Fibroblast of mammary gland (primary cell): ENCODE results near the gene PHF2.

Experiments used
- DNase-seq: peaks from one replicate; pipeline ENCODE4 v3.0.0-alpha.2; 2010; ENCODE audit warnings: low read depth
- H3K4me3 ChIP-seq: 2 replicates; pipeline ENCODE4 v1.5.1; 2011; ENCODE audit warnings: low read depth, mild to moderate bottlenecking, low read length, moderate library complexity; ENCODE audit not compliant: control insufficient read depth
- TF ChIP-seq, protein P1 (sequence below): conservative IDR thresholded peaks from 2 replicates; pipeline ENCODE4 v1.5.1; 2011; ENCODE audit warnings: low read depth, low read length, inconsistent platforms; ENCODE audit not compliant: control insufficient read depth, insufficient read depth

The PHF2 gene

DNA sequence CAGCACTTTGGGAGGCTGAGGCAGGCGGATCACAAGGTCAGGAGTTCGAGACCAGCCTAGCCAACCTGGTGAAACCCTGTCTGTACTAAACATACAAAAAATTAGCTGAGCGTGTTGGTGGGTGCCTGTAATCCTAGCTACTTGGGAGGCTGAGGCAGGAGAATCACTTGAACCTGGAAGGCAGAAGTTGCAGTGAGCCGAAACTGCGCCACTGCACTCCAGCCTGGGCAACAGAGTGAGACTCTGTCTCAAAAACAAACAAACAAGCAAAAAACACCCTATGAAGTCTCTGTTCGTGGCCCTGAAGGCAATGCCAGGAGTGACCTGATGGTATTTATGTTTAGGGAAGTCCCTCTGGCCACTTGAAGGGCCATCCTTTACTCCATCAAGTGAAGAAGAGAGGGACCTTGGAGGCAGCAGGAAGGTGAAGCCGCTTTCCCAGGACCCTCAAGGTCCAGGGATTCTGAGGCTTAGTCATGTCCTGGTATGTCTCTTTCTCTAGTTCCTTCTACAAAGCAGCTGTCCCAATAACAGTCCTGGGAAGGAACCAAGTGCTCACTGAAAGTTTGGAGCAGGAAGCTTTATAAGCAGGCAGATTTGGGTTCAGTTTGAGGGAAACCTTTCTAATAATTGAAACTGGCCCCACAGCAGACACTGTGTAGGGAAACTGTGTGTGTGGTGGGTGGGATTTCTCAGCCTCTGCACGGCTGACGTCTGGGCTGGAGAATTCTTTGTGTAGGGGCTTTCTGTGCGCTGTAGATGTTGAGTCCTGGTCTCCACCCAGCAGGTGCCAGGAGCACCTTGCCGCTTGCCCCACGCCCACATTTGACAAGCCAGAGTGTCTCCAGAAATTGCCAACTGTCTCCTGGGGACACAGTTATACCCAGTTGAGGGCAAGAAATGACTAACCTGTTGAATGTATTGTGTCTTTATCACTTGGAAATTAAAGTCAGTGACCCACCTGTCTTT, 12.5 kb downstream of the PHF2 start:
- H3K4me3 ChIP-seq: no peak overlapping the region
- DNase-seq: peak; percentile 36
- TF ChIP-seq, protein P1, sequence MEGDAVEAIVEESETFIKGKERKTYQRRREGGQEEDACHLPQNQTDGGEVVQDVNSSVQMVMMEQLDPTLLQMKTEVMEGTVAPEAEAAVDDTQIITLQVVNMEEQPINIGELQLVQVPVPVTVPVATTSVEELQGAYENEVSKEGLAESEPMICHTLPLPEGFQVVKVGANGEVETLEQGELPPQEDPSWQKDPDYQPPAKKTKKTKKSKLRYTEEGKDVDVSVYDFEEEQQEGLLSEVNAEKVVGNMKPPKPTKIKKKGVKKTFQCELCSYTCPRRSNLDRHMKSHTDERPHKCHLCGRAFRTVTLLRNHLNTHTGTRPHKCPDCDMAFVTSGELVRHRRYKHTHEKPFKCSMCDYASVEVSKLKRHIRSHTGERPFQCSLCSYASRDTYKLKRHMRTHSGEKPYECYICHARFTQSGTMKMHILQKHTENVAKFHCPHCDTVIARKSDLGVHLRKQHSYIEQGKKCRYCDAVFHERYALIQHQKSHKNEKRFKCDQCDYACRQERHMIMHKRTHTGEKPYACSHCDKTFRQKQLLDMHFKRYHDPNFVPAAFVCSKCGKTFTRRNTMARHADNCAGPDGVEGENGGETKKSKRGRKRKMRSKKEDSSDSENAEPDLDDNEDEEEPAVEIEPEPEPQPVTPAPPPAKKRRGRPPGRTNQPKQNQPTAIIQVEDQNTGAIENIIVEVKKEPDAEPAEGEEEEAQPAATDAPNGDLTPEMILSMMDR: no peak

DNA sequence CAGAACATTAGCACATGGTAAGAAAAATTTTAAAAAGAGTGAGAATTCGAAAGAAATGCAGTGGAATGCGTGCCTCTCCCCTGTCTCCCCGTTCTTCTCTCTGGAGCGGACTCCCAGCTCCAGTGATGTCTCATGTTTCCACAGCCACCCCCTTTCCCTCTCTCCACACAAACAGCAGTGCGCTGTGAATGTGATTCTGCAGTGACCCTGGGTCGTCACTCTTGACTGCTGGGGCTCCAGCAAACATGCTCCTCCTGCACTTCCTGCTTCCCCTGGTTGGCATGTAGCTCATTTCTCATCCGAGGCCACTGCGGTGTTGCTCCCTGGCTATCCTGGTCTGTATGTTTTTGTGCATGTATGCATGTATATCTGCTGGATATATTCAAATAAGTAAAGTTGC, 13.3 kb downstream of the PHF2 start:
- TF ChIP-seq, protein P1: no peak
- no peak overlapping the region for H3K4me3 ChIP-seq
- DNase-seq: peak; percentile 44

DNA sequence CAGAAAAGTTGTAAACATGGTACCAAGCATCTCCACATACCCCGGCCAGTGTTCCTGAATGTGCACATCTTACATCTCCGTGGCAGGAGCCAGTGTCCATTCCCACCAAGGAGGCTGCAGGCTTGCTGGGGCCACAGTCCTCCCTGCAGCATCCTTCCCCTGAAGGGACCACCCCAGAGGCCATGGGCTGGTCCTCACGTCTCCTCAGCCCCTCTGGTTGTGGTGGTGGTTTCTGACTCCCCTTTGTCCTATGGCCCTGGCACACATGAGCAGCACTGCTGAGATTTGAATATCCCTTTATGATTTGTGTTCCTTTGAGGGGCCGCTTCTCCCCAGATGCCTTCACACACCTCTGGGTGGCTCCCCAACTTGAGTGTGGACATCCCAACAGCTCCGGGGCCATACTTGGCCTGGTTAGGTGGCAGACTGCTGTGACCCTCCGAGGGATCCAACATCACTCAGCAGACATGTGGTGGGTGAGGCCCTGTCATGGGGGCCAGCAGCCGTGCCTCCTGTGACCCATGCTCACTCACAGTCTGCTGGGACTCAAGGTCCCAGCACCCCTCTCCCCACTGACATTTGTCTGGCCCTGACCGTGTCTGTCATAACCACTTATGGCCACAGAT, 14.3 kb downstream of the PHF2 start:
- TF ChIP-seq, protein P1: no peak
- H3K4me3 ChIP-seq: no peak overlapping the region
- DNase-seq: no peak

DNA sequence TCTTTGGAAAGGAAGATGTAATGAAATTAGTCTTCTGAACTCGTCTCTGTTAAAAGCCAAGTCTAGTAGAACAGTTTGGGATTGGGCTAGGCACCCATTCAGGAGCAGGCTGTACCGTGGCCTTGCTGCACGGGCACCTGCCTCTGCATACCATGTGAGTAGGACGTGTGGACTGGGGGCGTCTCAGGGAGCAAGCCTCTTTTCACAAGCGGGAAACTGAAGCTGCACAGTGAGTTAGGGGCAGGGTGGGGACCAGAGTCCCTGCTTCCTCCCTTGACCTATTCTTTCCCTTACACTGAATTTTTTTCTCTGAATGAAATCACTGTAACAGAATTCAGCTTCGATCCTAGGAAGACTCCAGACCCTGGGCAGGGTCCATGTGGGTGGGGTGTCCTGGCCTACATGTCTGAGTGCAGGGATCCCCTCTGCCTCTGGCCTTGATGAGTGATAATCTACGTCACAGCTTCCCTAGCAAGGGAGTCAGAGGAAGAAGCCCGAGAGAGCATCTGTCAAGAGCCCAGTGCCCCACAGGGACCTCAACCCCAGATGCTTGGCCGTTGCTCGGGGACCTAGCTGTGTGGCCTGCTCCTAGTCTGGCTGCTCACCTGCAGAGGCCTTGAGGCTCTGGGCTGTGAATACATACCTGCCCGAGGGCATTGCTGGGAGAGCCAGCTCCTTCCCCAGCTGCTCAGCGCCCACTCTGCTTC, 15.1 kb downstream of the PHF2 start:
- DNase-seq: no peak
- no peak overlapping the region for H3K4me3 ChIP-seq
- TF ChIP-seq, protein P1: no peak

DNA sequence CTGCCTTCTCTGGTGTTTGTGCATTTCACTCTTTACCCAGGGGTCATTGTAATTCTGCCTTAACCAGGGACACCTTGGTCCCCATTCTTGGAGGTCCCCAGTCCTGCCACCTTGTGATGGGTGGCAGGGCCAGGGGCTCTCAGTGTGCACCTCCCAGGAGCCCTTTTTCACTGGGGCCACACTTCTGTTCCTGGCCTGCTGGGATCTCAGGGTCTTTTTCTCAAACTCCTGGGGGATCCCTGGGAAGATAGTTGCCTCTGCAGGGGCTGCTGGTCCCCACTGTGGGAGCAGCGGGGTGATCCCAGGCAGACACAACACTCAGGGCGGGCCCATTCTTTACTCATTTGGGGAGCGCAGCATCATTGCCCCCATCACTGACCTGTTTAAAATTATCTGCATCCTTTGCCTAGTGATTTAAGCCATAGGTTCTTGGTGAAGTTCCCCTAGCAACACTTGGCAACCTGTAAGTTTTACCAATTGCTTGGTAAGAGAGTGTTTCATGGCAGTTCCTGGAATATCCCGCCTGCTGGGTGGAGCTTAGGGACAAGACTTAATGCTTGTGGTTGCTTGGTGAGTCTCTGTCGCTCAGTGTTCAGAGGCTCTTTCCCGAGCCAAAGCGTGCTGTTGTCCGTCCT, 15.7 kb downstream of the PHF2 start:
- TF ChIP-seq, protein P1: no peak

DNA sequence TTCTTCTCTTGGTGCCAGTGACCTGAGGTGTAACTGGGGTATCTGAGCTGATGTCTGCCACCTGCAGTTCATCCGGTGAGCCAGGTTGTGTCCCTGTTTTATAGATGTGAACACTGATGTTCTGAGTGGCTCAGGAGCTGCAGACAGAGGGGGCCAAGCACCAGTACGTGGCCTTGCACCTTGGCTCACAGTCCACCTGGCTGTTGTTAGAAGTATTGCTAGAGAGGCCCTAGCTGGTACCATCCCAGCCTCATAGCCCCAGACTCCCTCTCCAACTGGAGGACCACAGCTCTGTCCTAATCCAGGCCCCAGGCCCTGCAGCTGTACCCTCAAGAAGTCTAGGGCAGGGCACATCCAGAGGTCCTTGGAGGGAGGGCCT, 16.2 kb downstream of the PHF2 start:
- TF ChIP-seq, protein P1: peak; percentile 17
- DNase-seq: no peak

More for the DNA sequence above, 15.7 kb downstream of the PHF2 start:
- DNase-seq: no peak
- no peak overlapping the region for H3K4me3 ChIP-seq

More for the DNA sequence above, 16.2 kb downstream of the PHF2 start:
- H3K4me3 ChIP-seq: no peak overlapping the region
